GM12872 (cell line): Measurements from ENCODE around the gene MEPCE.
A peak's percentile ranks its signal among the peaks of the same experiment; 100 is the strongest.

Source experiments
- CTCF ChIP-seq: IDR thresholded peaks from 3 replicates; pipeline ENCODE4 v1.5.1; 2011; ENCODE audit warnings: low read depth, mild to moderate bottlenecking, low read length, moderate library complexity; ENCODE audit not compliant: insufficient read depth

MEPCE gene

GRCh38 chr7:100452513-100452912 is 22.9 kb downstream of the MEPCE start:
- TF ChIP-seq CTCF: no peak

- TF ChIP-seq CTCF: no peak
These were observed 25.6 kb downstream of the MEPCE start for GRCh38 chr7:100455206-100455605.

- TF ChIP-seq CTCF: 0 out of 3 replicates have a peak, but pooled peaks have one; percentile 20
These were observed 26.9 kb downstream of the MEPCE start for GRCh38 chr7:100456562-100456961.

GRCh38 chr7:100457033-100457432 is 27.4 kb downstream of the MEPCE start:
- no peak for TF ChIP-seq CTCF

- no peak for TF ChIP-seq CTCF
These were observed 34.6 kb downstream of the MEPCE start, which contains the start of gene SPACDR for GRCh38 chr7:100464210-100464660. SPACDR (minus strand) TSS chr7:100464260; CDS start chr7:100464025, 235 bp downstream.

GRCh38 chr7:100464791-100465190 is 35.2 kb downstream of the MEPCE start:
- TF ChIP-seq CTCF: no peak

GRCh38 chr7:100465299-100465698 is 35.7 kb downstream of the MEPCE start:
- no peak for TF ChIP-seq CTCF
